ENCODE data around the gene IGSF9B.

DNA sequence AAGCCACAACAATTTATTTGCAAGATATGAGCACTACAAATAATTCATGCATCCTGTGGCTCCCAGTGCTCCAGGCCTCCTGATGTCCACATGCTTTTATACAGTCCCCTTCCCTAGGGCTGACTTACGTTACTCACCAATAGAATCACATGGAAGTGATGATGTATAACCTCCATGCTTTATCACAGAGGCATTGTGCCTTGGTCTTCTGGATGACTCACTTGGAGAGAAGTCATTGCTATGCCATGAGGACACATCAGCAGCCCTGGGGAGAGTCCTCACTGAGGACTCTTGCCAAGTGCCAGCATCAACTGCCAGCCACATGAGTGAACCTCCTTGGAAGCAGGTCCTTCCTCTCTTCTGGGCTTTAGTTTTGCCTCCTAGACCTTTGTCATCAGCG lies 22.0 kb upstream of the IGSF9B start:
- TF ChIP-seq, protein P1, sequence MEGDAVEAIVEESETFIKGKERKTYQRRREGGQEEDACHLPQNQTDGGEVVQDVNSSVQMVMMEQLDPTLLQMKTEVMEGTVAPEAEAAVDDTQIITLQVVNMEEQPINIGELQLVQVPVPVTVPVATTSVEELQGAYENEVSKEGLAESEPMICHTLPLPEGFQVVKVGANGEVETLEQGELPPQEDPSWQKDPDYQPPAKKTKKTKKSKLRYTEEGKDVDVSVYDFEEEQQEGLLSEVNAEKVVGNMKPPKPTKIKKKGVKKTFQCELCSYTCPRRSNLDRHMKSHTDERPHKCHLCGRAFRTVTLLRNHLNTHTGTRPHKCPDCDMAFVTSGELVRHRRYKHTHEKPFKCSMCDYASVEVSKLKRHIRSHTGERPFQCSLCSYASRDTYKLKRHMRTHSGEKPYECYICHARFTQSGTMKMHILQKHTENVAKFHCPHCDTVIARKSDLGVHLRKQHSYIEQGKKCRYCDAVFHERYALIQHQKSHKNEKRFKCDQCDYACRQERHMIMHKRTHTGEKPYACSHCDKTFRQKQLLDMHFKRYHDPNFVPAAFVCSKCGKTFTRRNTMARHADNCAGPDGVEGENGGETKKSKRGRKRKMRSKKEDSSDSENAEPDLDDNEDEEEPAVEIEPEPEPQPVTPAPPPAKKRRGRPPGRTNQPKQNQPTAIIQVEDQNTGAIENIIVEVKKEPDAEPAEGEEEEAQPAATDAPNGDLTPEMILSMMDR (IDR thresholded peaks at IDR 0.05): no peak
- no peak for TF ChIP-seq POLR2A (IDR thresholded peaks at IDR 0.05)

Data from body of pancreas (tissue), 4 donors.